ENCODE data around the gene TTI1. TPM values are rescaled to one million over a fixed set of nuclear protein-coding genes. Genes with fewer than 3 reads are reported as not detected.

Gene TTI1
- polyA plus RNA-seq, 1 donor from 2014 or later: 20.0 TPM

GRCh38 chr20:38018385-38018784 is 14.9 kb downstream of the TTI1 start:
- no peaks in the 10 kb centered on the region for H3K27me3 ChIP-seq (ENCODE audit: insufficient read depth, low read depth, low read length)
- peaks cover 38% of the 10 kb centered on the region for H3K79me2 ChIP-seq (replicated peaks; ENCODE audit: insufficient read depth, low read length)
- no peaks in the 10 kb centered on the region for H3K36me3 ChIP-seq (ENCODE audit: insufficient read depth, low read length)
- H3K4me3 ChIP-seq (ENCODE audit: low read length): no peak overlapping the region
- H3K9ac ChIP-seq (ENCODE audit: low read length): no peak overlapping the region
- H3K4me2 ChIP-seq (ENCODE audit: low read length): no peak overlapping the region
- H3F3A ChIP-seq (ENCODE audit: insufficient read depth, low read length, poor library complexity, severe bottlenecking): no peaks in the 10 kb centered on the region
- no peaks in the 10 kb centered on the region for H4K20me1 ChIP-seq (ENCODE audit: insufficient read depth)
- H2AFZ ChIP-seq (ENCODE audit: low read depth, low read length): no peak overlapping the region
- no peak overlapping the region for H3K27ac ChIP-seq (ENCODE audit: low read length)
- TF ChIP-seq CTCF (IDR thresholded peaks at IDR 0.05; ENCODE audit: poor library complexity, severe bottlenecking): no peak
- no peak for TF ChIP-seq EZH2 (IDR thresholded peaks at IDR 0.05; ENCODE audit: borderline replicate concordance, insufficient read depth, low read length, poor library complexity, severe bottlenecking)
- TF ChIP-seq TAF1 (IDR thresholded peaks at IDR 0.05; ENCODE audit: low read depth): no peak
- TF ChIP-seq SMC3 (conservative IDR thresholded peaks at IDR 0.05; ENCODE audit: poor library complexity): no peak
- no peak for TF ChIP-seq MXI1 (conservative IDR thresholded peaks at IDR 0.05; ENCODE audit: poor library complexity, severe bottlenecking)
- no peak for TF ChIP-seq POLR2AphosphoS5 (IDR thresholded peaks at IDR 0.05)
- TF ChIP-seq EP300 (conservative IDR thresholded peaks at IDR 0.05; ENCODE audit: poor library complexity, severe bottlenecking): no peak
- TF ChIP-seq REST (IDR thresholded peaks at IDR 0.05; ENCODE audit: borderline replicate concordance): no peak
- no peak for TF ChIP-seq RAD21 (conservative IDR thresholded peaks at IDR 0.05)
- H3K9me2 ChIP-seq (ENCODE audit: insufficient read depth, low read length): no peaks in the 10 kb centered on the region
- H3K9me3 ChIP-seq (ENCODE audit: low read length): no peaks in the 10 kb centered on the region

- Histone ChIP-seq H3K4me2 (ENCODE audit: low read length) (no peak overlapping the region), H2AFZ (ENCODE audit: low read depth, low read length) (no peak overlapping the region), H3K9me3 (ENCODE audit: low read length) (no peaks in the 10 kb centered on the region), H3K79me2 (replicated peaks; ENCODE audit: insufficient read depth, low read length) (peaks cover 38% of the 10 kb centered on the region), H3K36me3 (ENCODE audit: insufficient read depth, low read length) (no peaks in the 10 kb centered on the region), H3K9ac (ENCODE audit: low read length) (no peak overlapping the region), H3K9me2 (ENCODE audit: insufficient read depth, low read length) (no peaks in the 10 kb centered on the region), H3K27ac (ENCODE audit: low read length) (no peak overlapping the region), H3K4me3 (ENCODE audit: low read length) (no peak overlapping the region), H4K20me1 (ENCODE audit: insufficient read depth) (no peaks in the 10 kb centered on the region), H3F3A (ENCODE audit: insufficient read depth, low read length, poor library complexity, severe bottlenecking) (no peaks in the 10 kb centered on the region), H3K27me3 (ENCODE audit: insufficient read depth, low read depth, low read length) (no peaks in the 10 kb centered on the region)
- no peak for TF ChIP-seq MXI1 (conservative IDR thresholded peaks at IDR 0.05; ENCODE audit: poor library complexity, severe bottlenecking)
- no peak for TF ChIP-seq CTCF (IDR thresholded peaks at IDR 0.05; ENCODE audit: poor library complexity, severe bottlenecking)
- no peak for TF ChIP-seq EP300 (conservative IDR thresholded peaks at IDR 0.05; ENCODE audit: poor library complexity, severe bottlenecking)
- TF ChIP-seq TAF1 (IDR thresholded peaks at IDR 0.05; ENCODE audit: low read depth): no peak
- no peak for TF ChIP-seq POLR2AphosphoS5 (IDR thresholded peaks at IDR 0.05)
- TF ChIP-seq RAD21 (conservative IDR thresholded peaks at IDR 0.05): no peak
- TF ChIP-seq SMC3 (conservative IDR thresholded peaks at IDR 0.05; ENCODE audit: poor library complexity): no peak
- no peak for TF ChIP-seq EZH2 (IDR thresholded peaks at IDR 0.05; ENCODE audit: borderline replicate concordance, insufficient read depth, low read length, poor library complexity, severe bottlenecking)
- no peak for TF ChIP-seq REST (IDR thresholded peaks at IDR 0.05; ENCODE audit: borderline replicate concordance)
Observed at GRCh38 chr20:38017959-38018358, 15.3 kb downstream of the TTI1 start.

Measured in neural cell (in vitro differentiated cells).